ENCODE measurements around the gene SMYD5. TPM values are rescaled to one million over a fixed set of nuclear protein-coding genes. Genes with fewer than 3 reads are reported as not detected.

Gene SMYD5
- total and polyA plus RNA-seq, 7 donors: 14.7 to 42.0 (median 19.7) TPM

DNA sequence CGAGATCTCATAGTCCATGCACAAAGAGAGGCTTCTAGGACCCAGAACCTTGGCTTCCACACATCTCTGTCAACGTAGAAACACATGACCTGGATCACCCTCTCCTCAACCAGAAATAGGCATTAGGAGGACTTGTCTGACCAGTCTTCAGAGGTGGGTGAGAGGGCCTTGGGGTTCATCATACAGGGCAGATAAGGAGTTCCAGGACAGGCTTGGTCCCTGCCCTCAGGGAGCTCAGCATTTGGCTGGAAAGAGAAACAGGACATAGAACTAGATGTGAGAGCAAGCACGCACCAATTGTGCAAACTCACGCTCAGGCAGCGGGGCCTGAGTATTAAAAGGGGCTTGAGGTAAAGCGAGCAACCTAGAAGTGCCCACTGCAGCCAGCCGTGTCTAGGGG, 40.3 kb upstream of the SMYD5 start:
- ATAC-seq (no peak), DNase-seq (no peak)
- no peaks in the 10 kb centered on the region for H3K36me3 ChIP-seq (ENCODE audit: insufficient read depth in 1 of 2, low read depth in 1 of 2)
- H3K9me3 ChIP-seq: no peaks in the 10 kb centered on the region
- intact Hi-C loops (cut with DNase I): loop anchor here (10.0 kb wide), 2 partner anchors 279 to 399 kb away; no protein-coding TSS in a partner anchor
- H3K4me1 ChIP-seq: peaks cover 13% of the 10 kb centered on the region
- no peak overlapping the region for H3K4me3 ChIP-seq
- H3K27ac ChIP-seq: no peak overlapping the region
- 92 to 96% (median 95%) methylated on average over 7 of the region's 7 CpGs for WGBS, 3 donors
- H3K27me3 ChIP-seq (ENCODE audit: insufficient read depth in 3 of 3, low read length in 2 of 3): peaks cover 0 to 36% (median 8%) of the 10 kb centered on the region in 3 donors
- TF ChIP-seq, protein P1, sequence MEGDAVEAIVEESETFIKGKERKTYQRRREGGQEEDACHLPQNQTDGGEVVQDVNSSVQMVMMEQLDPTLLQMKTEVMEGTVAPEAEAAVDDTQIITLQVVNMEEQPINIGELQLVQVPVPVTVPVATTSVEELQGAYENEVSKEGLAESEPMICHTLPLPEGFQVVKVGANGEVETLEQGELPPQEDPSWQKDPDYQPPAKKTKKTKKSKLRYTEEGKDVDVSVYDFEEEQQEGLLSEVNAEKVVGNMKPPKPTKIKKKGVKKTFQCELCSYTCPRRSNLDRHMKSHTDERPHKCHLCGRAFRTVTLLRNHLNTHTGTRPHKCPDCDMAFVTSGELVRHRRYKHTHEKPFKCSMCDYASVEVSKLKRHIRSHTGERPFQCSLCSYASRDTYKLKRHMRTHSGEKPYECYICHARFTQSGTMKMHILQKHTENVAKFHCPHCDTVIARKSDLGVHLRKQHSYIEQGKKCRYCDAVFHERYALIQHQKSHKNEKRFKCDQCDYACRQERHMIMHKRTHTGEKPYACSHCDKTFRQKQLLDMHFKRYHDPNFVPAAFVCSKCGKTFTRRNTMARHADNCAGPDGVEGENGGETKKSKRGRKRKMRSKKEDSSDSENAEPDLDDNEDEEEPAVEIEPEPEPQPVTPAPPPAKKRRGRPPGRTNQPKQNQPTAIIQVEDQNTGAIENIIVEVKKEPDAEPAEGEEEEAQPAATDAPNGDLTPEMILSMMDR (IDR thresholded peaks at IDR 0.05): no peak

DNA sequence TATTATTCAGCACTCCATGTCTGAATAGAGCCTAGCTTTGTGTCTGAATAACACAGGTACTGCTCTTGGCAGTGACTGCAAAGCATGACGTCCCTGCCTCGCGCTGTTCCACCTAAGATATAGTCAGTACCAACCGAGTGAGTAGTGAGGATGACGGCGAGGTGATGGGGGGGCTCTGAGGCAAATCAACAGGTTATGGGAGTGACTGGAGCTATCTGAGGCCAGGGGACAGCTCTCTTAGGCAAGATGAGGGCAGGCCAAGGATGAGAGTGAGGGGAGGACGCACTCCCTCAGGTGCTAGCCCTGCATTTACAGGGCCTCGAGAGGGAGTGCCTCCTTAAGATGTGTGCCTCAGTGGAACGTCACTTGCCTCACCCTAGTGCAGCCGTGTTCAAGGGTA, 39.8 kb upstream of the SMYD5 start:
- WGBS, 3 donors: 95 to 96% (median 95%) methylated on average over 10 of the region's 10 CpGs
- TF ChIP-seq, protein P1 (IDR thresholded peaks at IDR 0.05): no peak

DNA sequence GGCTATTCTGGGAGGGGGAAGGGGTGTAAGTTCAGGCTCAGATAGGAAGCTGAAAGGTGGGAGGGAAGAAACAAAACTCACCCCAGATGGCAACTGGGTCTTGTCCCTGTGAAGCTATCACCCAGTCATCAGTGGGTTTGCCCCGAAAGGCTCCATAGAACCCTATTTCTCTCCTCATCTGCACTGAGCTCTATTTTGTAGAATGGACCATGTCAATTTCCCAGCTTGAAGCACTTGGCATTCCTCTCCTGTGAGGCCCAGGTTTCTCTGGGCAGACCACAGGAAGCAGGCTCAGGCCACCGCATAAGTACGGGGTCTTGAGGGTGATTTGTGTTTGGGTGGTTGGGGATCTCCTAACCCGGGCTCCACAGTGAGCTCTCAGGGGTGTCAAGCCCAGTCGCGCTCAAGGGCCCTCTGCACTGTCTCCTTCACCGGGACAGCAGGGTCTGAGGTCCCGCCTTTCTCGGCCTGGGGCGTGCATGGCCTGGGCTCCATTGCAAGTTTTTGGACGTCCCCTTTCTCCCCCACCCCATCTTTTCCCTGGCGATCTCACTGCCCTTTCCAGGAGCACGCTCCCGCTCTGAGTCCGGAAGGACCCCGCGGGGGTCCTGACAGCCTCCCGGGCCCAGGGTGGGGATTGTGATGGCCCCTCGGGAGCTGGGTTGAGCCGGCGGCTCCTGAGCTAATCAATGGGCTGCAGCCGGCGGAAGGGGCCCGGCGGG, 38.9 kb upstream of the SMYD5 start:
- Histone ChIP-seq H3K4me1 (peaks cover 13% of the 10 kb centered on the region), H3K4me3 (peak overlapping the region; percentile 75), H3K36me3 (ENCODE audit: insufficient read depth in 1 of 2, low read depth in 1 of 2) (no peaks in the 10 kb centered on the region), H3K9me3 (no peaks in the 10 kb centered on the region), H3K27me3 (ENCODE audit: insufficient read depth in 3 of 3, low read length in 2 of 3) (peaks cover 0 to 42% (median 8%) of the 10 kb centered on the region in 3 donors), H3K27ac (no peak overlapping the region)
- intact Hi-C loops (cut with DNase I): loop anchor here (10.0 kb wide), 2 partner anchors 280 to 400 kb away; no protein-coding TSS in a partner anchor
- ATAC-seq (no peak), DNase-seq (peak in 1 of 2 donors; percentile 16)
- TF ChIP-seq, protein P1 (IDR thresholded peaks at IDR 0.05): no peak
- WGBS, 3 donors: 29 to 34% (median 31%) methylated on average over 24 to 25 of the region's 25 CpGs

More for the DNA sequence above, 39.8 kb upstream of the SMYD5 start:
- Histone ChIP-seq H3K4me3 (no peak overlapping the region), H3K4me1 (peaks cover 13% of the 10 kb centered on the region), H3K27me3 (ENCODE audit: insufficient read depth in 3 of 3, low read length in 2 of 3) (peaks cover 0 to 36% (median 8%) of the 10 kb centered on the region in 3 donors), H3K27ac (no peak overlapping the region), H3K36me3 (ENCODE audit: insufficient read depth in 1 of 2, low read depth in 1 of 2) (no peaks in the 10 kb centered on the region), H3K9me3 (no peaks in the 10 kb centered on the region)
- DNase-seq: no peak
- no peak for ATAC-seq
- intact Hi-C loops (cut with DNase I): loop anchor here (10.0 kb wide), 2 partner anchors 279 to 399 kb away; no protein-coding TSS in a partner anchor

DNA sequence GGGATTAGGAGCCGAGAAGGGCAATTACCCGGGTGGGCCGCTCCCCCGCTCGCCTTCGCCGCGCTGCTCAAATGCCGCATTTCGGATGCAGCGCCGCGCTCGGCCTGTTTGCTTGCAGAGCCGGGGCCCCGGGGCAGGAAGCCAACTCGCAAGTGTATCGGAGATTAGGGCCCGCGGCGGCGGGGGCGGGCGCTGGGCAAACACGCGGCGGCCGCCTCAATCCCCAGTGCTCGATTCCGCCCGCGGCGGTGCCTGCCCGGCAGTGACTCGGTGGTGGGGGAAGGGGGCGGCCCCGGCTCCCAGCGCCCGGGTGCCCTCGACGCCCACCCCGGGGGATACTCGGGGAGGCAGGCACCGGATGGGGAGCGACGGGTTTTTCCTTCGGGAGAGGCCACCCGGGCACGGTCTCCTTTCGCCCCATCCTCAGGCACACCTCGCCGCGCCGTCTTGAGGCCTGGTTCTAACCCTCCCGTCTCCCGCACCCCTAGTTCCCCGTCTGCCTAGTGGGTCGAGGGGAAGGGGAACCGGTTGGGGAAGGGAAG, 38.3 kb upstream of the SMYD5 start:
- Histone ChIP-seq H3K4me3 (peak overlapping the region; percentile 75), H3K27me3 (ENCODE audit: insufficient read depth in 3 of 3, low read length in 2 of 3) (peaks cover 0 to 46% (median 8%) of the 10 kb centered on the region in 3 donors), H3K27ac (no peak overlapping the region), H3K9me3 (no peaks in the 10 kb centered on the region), H3K36me3 (ENCODE audit: insufficient read depth in 1 of 2, low read depth in 1 of 2) (no peaks in the 10 kb centered on the region), H3K4me1 (peaks cover 13% of the 10 kb centered on the region)
- WGBS, 3 donors: 0 to 1% (median 1%) methylated on average over 31 to 59 of the region's 59 CpGs
- intact Hi-C loops (cut with DNase I): loop anchor here (2.0 to 10.0 kb wide), 3 partner anchors 183 to 401 kb away; no protein-coding TSS in a partner anchor
- ATAC-seq (peak; percentile 19 to 33 (median 24)), DNase-seq (peak; percentile 80 to 84)
- TF ChIP-seq, protein P1 (IDR thresholded peaks at IDR 0.05): no peak

Measured in psoas muscle (tissue), 8 donors.